WTC11 (cell line): ENCODE measurements around the gene FOXS1. TPM values are rescaled to one million over a fixed set of nuclear protein-coding genes. Genes with fewer than 3 reads are reported as not detected.

Source experiments
- ATAC-seq: fragments of 200-7000 bp; cut with Tn5 transposase; 2 replicates; pipeline ENCODE4 v1.10.0; 2021; ENCODE audit warnings: mild to moderate bottlenecking, moderate library complexity
- CTCF ChIA-PET: fragments of 300-600 bp; sonication (Branson Sonifier 250); formaldehyde crosslinking; loops from one replicate; lab custom pipeline; 2021; ENCODE audit warnings: antibody characterized with exemption; lab: Charles Lee
- POLR2A ChIA-PET: fragments of 350-600 bp; sonication (Branson Sonifier 250); formaldehyde crosslinking; loops from one replicate; lab custom pipeline; 2021; ENCODE audit warnings: antibody characterized with exemption; lab: Charles Lee
- DNase-seq: peaks from one replicate; pipeline ENCODE4 v3.0.0; 2021; ENCODE audit warnings: low spot score
- H3K27ac Mint-ChIP-seq: 2 replicates; pipeline ENCODE4 v1.8.0; 2021; ENCODE audit warnings: mixed read lengths
- H3K27me3 Mint-ChIP-seq: 2 replicates; pipeline ENCODE4 v1.8.0; 2021; ENCODE audit warnings: low read depth, mild to moderate bottlenecking, moderate library complexity, mixed read lengths
- H3K36me3 Mint-ChIP-seq: 2 replicates; pipeline ENCODE4 v1.8.0; 2021; ENCODE audit warnings: mixed read lengths
- H3K4me1 Mint-ChIP-seq: 2 replicates; pipeline ENCODE4 v1.8.0; 2022; ENCODE audit warnings: mixed read lengths
- H3K4me3 Mint-ChIP-seq: 2 replicates; pipeline ENCODE4 v1.8.0; 2021; ENCODE audit warnings: mild to moderate bottlenecking, moderate library complexity, mixed read lengths
- H3K9me3 Mint-ChIP-seq: 2 replicates; pipeline ENCODE4 v1.8.0; 2021; ENCODE audit warnings: mixed read lengths
- CBFB ChIP-seq: sonication (generic); formaldehyde crosslinking; IDR thresholded peaks from 2 replicates; pipeline ENCODE4 v1.8.1; 2022; ENCODE audit warnings: mild to moderate bottlenecking, low read depth, missing genetic modification reagents
- CREM ChIP-seq: sonication (generic); formaldehyde crosslinking; IDR thresholded peaks from 2 replicates; pipeline ENCODE4 v1.8.1; 2022; ENCODE audit warnings: mild to moderate bottlenecking, missing genetic modification reagents, moderate library complexity
- EMX1 ChIP-seq: fragments of 250-450 bp; sonication (Bioruptor Pico); IDR thresholded peaks from 2 replicates; pipeline ENCODE4 v1.8.0; 2021; ENCODE audit warnings: mild to moderate bottlenecking
- SP1 ChIP-seq: sonication (generic); formaldehyde crosslinking; conservative IDR thresholded peaks from 2 replicates; pipeline ENCODE4 v1.8.1; 2022; ENCODE audit warnings: missing genetic modification reagents
- TP53 ChIP-seq: sonication (generic); formaldehyde crosslinking; IDR thresholded peaks from 2 replicates; pipeline ENCODE4 v1.8.1; 2023; ENCODE audit warnings: mild to moderate bottlenecking, missing genetic modification reagents
- ZNF138 ChIP-seq: sonication (generic); formaldehyde crosslinking; conservative IDR thresholded peaks from 2 replicates; pipeline ENCODE4 v1.8.1; 2022; ENCODE audit warnings: mild to moderate bottlenecking, moderate library complexity, missing genetic modification reagents
- total RNA-seq: library from RNA; stranded (reverse); gene quantifications from 3 replicates; pipeline ENCODE4 v1.2.3, GENCODE V29; 2021
- TF ChIP-seq, protein P1 (sequence below): sonication (generic); formaldehyde crosslinking; IDR thresholded peaks from 2 replicates; pipeline ENCODE4 v1.8.0; 2022; ENCODE audit warnings: mild to moderate bottlenecking, missing genetic modification reagents
- TF ChIP-seq, protein P2 (sequence below): sonication (generic); formaldehyde crosslinking; IDR thresholded peaks from 2 replicates; pipeline ENCODE4 v1.8.1; 2023; ENCODE audit warnings: mild to moderate bottlenecking, moderate library complexity, missing genetic modification reagents
- TF ChIP-seq, protein P3 (sequence below): sonication (generic); formaldehyde crosslinking; IDR thresholded peaks from 2 replicates; pipeline ENCODE4 v1.8.1; 2022; ENCODE audit warnings: mild to moderate bottlenecking, moderate library complexity, missing genetic modification reagents
- TF ChIP-seq, protein P4 (sequence below): sonication (generic); formaldehyde crosslinking; IDR thresholded peaks from 2 replicates; pipeline ENCODE4 v1.8.0; 2023; ENCODE audit warnings: missing genetic modification reagents, mild to moderate bottlenecking, borderline replicate concordance
- TF ChIP-seq, protein P5 (sequence below): sonication (generic); formaldehyde crosslinking; IDR thresholded peaks from 2 replicates; pipeline ENCODE4 v1.8.0; 2022; ENCODE audit warnings: missing genetic modification reagents
- TF ChIP-seq, protein P6 (sequence below): fragments of 250-450 bp; sonication (Bioruptor Pico); IDR thresholded peaks from 2 replicates; pipeline ENCODE4 v1.8.0; 2021; ENCODE audit warnings: mild to moderate bottlenecking

The FOXS1 gene
- total RNA-seq, 1 experiment from 2014 or later, result not detected

DNA sequence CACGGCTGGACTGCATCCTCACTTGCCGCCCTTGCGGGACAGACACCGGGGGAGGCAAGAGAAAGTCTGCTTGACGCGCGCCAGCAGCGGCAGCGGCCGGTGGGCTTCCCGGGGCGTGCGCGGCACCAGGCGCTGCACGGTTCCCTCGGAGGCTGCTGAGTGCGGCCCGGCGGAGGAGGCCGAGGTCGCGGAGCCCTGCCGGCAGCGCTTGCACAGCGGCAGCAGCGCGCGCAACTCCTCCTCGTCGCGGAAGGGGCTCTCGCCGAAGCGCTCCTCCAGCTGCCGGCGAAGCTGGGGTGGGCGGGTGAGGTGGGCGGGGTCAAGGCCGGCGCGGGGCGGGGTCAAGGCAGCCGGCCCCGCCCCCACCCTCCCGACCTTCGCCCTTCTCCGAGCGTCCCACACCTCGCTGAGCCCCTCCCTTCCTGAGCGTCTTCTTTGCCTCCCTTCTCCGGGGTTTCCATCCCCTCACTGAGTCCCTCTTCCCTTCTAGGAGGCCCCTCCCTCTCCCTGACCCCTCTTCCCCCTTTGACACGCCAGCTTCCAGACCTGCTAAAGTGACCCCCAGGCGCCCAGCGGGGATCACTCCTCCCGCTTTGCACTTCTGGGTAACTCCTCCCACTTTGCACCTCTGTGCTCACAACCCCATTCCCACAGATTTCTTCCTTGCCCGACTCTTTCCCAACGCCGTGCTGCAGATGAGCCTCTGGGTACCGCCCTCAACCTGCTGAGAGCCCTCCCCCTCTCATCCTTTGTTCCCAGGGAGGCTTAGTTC lies 16.2 kb upstream of the FOXS1 start:
- TF ChIP-seq, protein P1, sequence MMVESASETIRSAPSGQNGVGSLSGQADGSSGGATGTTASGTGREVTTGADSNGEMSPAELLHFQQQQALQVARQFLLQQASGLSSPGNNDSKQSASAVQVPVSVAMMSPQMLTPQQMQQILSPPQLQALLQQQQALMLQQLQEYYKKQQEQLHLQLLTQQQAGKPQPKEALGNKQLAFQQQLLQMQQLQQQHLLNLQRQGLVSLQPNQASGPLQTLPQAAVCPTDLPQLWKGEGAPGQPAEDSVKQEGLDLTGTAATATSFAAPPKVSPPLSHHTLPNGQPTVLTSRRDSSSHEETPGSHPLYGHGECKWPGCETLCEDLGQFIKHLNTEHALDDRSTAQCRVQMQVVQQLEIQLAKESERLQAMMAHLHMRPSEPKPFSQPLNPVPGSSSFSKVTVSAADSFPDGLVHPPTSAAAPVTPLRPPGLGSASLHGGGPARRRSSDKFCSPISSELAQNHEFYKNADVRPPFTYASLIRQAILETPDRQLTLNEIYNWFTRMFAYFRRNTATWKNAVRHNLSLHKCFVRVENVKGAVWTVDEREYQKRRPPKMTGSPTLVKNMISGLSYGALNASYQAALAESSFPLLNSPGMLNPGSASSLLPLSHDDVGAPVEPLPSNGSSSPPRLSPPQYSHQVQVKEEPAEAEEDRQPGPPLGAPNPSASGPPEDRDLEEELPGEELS, result 0 out of 2 replicates have a peak, but pooled peaks have one; percentile 41
- TF ChIP-seq CBFB (CRISPR knock-in tag), result 0 out of 2 replicates have a peak, but pooled peaks have one; percentile 32
- TF ChIP-seq, protein P2, sequence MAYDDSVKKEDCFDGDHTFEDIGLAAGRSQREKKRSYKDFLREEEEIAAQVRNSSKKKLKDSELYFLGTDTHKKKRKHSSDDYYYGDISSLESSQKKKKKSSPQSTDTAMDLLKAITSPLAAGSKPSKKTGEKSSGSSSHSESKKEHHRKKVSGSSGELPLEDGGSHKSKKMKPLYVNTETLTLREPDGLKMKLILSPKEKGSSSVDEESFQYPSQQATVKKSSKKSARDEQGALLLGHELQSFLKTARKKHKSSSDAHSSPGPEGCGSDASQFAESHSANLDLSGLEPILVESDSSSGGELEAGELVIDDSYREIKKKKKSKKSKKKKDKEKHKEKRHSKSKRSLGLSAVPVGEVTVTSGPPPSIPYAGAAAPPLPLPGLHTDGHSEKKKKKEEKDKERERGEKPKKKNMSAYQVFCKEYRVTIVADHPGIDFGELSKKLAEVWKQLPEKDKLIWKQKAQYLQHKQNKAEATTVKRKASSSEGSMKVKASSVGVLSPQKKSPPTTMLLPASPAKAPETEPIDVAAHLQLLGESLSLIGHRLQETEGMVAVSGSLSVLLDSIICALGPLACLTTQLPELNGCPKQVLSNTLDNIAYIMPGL (CRISPR knock-in tag), result peak; percentile 55; the same call in 1 of the 2 replicates
- peak; percentile 67; the same call in 1 of the 2 replicates for TF ChIP-seq CREM (CRISPR knock-in tag)
- TF ChIP-seq EMX1 (CRISPR knock-in tag), result no peak
- TF ChIP-seq SP1 (CRISPR knock-in tag), result peak; percentile 10
- TF ChIP-seq, protein P3, sequence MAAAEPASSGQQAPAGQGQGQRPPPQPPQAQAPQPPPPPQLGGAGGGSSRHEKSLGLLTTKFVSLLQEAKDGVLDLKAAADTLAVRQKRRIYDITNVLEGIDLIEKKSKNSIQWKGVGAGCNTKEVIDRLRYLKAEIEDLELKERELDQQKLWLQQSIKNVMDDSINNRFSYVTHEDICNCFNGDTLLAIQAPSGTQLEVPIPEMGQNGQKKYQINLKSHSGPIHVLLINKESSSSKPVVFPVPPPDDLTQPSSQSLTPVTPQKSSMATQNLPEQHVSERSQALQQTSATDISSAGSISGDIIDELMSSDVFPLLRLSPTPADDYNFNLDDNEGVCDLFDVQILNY (CRISPR knock-in tag), result 0 out of 2 replicates have a peak, but pooled peaks have one; percentile 51
- TF ChIP-seq, protein P4, sequence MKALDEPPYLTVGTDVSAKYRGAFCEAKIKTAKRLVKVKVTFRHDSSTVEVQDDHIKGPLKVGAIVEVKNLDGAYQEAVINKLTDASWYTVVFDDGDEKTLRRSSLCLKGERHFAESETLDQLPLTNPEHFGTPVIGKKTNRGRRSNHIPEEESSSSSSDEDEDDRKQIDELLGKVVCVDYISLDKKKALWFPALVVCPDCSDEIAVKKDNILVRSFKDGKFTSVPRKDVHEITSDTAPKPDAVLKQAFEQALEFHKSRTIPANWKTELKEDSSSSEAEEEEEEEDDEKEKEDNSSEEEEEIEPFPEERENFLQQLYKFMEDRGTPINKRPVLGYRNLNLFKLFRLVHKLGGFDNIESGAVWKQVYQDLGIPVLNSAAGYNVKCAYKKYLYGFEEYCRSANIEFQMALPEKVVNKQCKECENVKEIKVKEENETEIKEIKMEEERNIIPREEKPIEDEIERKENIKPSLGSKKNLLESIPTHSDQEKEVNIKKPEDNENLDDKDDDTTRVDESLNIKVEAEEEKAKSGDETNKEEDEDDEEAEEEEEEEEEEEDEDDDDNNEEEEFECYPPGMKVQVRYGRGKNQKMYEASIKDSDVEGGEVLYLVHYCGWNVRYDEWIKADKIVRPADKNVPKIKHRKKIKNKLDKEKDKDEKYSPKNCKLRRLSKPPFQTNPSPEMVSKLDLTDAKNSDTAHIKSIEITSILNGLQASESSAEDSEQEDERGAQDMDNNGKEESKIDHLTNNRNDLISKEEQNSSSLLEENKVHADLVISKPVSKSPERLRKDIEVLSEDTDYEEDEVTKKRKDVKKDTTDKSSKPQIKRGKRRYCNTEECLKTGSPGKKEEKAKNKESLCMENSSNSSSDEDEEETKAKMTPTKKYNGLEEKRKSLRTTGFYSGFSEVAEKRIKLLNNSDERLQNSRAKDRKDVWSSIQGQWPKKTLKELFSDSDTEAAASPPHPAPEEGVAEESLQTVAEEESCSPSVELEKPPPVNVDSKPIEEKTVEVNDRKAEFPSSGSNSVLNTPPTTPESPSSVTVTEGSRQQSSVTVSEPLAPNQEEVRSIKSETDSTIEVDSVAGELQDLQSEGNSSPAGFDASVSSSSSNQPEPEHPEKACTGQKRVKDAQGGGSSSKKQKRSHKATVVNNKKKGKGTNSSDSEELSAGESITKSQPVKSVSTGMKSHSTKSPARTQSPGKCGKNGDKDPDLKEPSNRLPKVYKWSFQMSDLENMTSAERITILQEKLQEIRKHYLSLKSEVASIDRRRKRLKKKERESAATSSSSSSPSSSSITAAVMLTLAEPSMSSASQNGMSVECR (CRISPR knock-in tag), result no peak
- TF ChIP-seq, protein P5, sequence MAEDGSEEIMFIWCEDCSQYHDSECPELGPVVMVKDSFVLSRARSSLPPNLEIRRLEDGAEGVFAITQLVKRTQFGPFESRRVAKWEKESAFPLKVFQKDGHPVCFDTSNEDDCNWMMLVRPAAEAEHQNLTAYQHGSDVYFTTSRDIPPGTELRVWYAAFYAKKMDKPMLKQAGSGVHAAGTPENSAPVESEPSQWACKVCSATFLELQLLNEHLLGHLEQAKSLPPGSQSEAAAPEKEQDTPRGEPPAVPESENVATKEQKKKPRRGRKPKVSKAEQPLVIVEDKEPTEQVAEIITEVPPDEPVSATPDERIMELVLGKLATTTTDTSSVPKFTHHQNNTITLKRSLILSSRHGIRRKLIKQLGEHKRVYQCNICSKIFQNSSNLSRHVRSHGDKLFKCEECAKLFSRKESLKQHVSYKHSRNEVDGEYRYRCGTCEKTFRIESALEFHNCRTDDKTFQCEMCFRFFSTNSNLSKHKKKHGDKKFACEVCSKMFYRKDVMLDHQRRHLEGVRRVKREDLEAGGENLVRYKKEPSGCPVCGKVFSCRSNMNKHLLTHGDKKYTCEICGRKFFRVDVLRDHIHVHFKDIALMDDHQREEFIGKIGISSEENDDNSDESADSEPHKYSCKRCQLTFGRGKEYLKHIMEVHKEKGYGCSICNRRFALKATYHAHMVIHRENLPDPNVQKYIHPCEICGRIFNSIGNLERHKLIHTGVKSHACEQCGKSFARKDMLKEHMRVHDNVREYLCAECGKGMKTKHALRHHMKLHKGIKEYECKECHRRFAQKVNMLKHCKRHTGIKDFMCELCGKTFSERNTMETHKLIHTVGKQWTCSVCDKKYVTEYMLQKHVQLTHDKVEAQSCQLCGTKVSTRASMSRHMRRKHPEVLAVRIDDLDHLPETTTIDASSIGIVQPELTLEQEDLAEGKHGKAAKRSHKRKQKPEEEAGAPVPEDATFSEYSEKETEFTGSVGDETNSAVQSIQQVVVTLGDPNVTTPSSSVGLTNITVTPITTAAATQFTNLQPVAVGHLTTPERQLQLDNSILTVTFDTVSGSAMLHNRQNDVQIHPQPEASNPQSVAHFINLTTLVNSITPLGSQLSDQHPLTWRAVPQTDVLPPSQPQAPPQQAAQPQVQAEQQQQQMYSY (CRISPR knock-in tag), result peak; percentile 83
- H3K27me3 Mint-ChIP-seq, result peaks cover 37% of the 10 kb centered on the region
- peak; percentile 82 for DNase-seq
- H3K9me3 Mint-ChIP-seq, result no peaks in the 10 kb centered on the region
- no peaks in the 10 kb centered on the region for H3K36me3 Mint-ChIP-seq
- ChIA-PET CTCF (interaction anchor here (0.6 to 3.6 kb wide), 12 partner anchors 9 to 347 kb away, joined by 3 to 28 read pairs (median 6); partner anchors contain the start of genes HM13 and PDRG1), POLR2A (interaction anchor here (0.6 to 1.5 kb wide), 2 partner anchors 90 to 158 kb away, joined by 4 to 6 read pairs; partner anchors contain the start of gene PDRG1)
- peak overlapping the region; percentile 91 for H3K4me3 Mint-ChIP-seq
- peaks cover 15% of the 10 kb centered on the region for H3K4me1 Mint-ChIP-seq
- peak; percentile 82 for ATAC-seq
- H3K27ac Mint-ChIP-seq, result peak overlapping the region; percentile 93

DNA sequence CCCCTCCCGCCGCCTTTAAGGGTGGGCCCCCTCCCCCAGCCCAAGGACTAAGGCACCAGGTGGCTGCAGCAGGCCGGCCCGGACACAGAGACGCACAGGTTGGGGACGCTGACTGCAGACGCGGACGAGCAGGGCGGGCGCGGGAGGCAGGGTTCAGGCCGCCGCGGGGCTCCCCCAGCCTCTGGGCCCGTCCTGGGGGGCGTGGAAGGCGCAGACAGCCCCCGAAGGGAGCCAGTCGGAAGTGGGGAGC lies 15.7 kb upstream of the FOXS1 start:
- no peaks in the 10 kb centered on the region for H3K9me3 Mint-ChIP-seq

More for the DNA sequence above, 15.7 kb upstream of the FOXS1 start:
- DNase-seq (peak; percentile 60), ATAC-seq (peak; percentile 20)
- Mint-ChIP-seq H3K27ac (no peak overlapping the region), H3K36me3 (no peaks in the 10 kb centered on the region), H3K27me3 (peaks cover 35% of the 10 kb centered on the region), H3K4me1 (peaks cover 15% of the 10 kb centered on the region)
- POLR2A ChIA-PET, result interaction anchor here (0.6 to 1.5 kb wide), 3 partner anchors 81 to 159 kb away, joined by 4 to 6 read pairs (median 4); partner anchors contain the start of gene PDRG1
- CTCF ChIA-PET, result interaction anchor here (0.6 to 3.6 kb wide), 15 partner anchors 8 to 347 kb away, joined by 3 to 28 read pairs (median 7); partner anchors contain the start of genes HM13, PDRG1 and XKR7
- TF ChIP-seq SP1 (CRISPR knock-in tag), result peak; percentile 24; the same call in 1 of the 2 replicates
- peak; percentile 67; the same call in 1 of the 2 replicates for TF ChIP-seq TP53 (CRISPR knock-in tag)
- 0 out of 2 replicates have a peak, but pooled peaks have one; percentile 47 for TF ChIP-seq ZNF138 (CRISPR knock-in tag)
- TF ChIP-seq, protein P6, sequence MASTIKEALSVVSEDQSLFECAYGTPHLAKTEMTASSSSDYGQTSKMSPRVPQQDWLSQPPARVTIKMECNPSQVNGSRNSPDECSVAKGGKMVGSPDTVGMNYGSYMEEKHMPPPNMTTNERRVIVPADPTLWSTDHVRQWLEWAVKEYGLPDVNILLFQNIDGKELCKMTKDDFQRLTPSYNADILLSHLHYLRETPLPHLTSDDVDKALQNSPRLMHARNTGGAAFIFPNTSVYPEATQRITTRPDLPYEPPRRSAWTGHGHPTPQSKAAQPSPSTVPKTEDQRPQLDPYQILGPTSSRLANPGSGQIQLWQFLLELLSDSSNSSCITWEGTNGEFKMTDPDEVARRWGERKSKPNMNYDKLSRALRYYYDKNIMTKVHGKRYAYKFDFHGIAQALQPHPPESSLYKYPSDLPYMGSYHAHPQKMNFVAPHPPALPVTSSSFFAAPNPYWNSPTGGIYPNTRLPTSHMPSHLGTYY (CRISPR knock-in tag), result no peak
- TF ChIP-seq, all 79 proteins: peak for 3
- peak overlapping the region; percentile 72 for H3K4me3 Mint-ChIP-seq
